HEK293 (cell line): Measurements from ENCODE around the gene PCDH9.

Experiments
- CTCF ChIA-PET: fragments of 350-600 bp; formaldehyde crosslinking; extraction: SDS; loops from one replicate; lab custom pipeline; 2021; ENCODE audit warnings: antibody characterized with exemption; lab: Yijun Ruan, JAX
- POLR2A ChIA-PET: fragments of 300-600 bp; formaldehyde crosslinking; extraction: SDS; loops from one replicate; lab custom pipeline; 2020; ENCODE audit warnings: antibody characterized with exemption, inconsistent platforms; lab: Yijun Ruan, JAX
- H3K27ac ChIP-seq: fragments of 200-500 bp; sonication (Bioruptor generic); 2 replicates; pipeline ENCODE4 v1.5.1; 2014; ENCODE audit warnings: low read depth, low read length, control low read depth, inconsistent platforms; ENCODE audit errors: extremely low read depth
- H3K36me3 ChIP-seq, 2 experiments: fragments of 200-500 bp in 1 of 2; sonication (Bioruptor generic) in 1 of 2; 1 replicate in 1 of 2; 2 replicates in 1 of 2; pipeline ENCODE4 v1.5.1; 2014 to 2017; ENCODE audit warnings: inconsistent platforms in 2 of 2, low read length in 2 of 2; ENCODE audit not compliant: control insufficient read depth in 2 of 2, insufficient read depth in 1 of 2
- H3K4me1 ChIP-seq: fragments of 200-500 bp; sonication (Bioruptor generic); 2 replicates; pipeline ENCODE4 v1.5.1; 2014; ENCODE audit warnings: mild to moderate bottlenecking, low read length, inconsistent platforms; ENCODE audit not compliant: control insufficient read depth, insufficient read depth
- H3K4me3 ChIP-seq: 2 replicates; pipeline ENCODE4 v1.5.1; 2011; ENCODE audit warnings: low read depth, mild to moderate bottlenecking, control low read depth, low read length, moderate library complexity
- H3K9me3 ChIP-seq: fragments of 200-500 bp; sonication (Bioruptor generic); 2 replicates; pipeline ENCODE4 v1.5.1; 2014; ENCODE audit warnings: low read depth, low read length, inconsistent platforms; ENCODE audit not compliant: control insufficient read depth, insufficient read depth
- BCL11A ChIP-seq: fragments of 450-650 bp; formaldehyde crosslinking; IDR thresholded peaks from 2 replicates; pipeline ENCODE4 v1.5.1; 2016; ENCODE audit warnings: low read depth, missing biosample characterization, missing genetic modification characterization
- GLI2 ChIP-seq: fragments of 450-650 bp; formaldehyde crosslinking; IDR thresholded peaks from 2 replicates; pipeline ENCODE4; 2017; ENCODE audit warnings: missing biosample characterization, missing genetic modification characterization, low read depth, borderline replicate concordance
- GLI4 ChIP-seq: fragments of 450-650 bp; formaldehyde crosslinking; IDR thresholded peaks from 2 replicates; pipeline ENCODE4 v1.5.1; 2016; ENCODE audit warnings: missing biosample characterization, missing genetic modification characterization
- KLF17 ChIP-seq: fragments of 450-650 bp; formaldehyde crosslinking; IDR thresholded peaks from 2 replicates; pipeline ENCODE4 v1.5.1; 2016; ENCODE audit warnings: missing biosample characterization, missing genetic modification characterization
- KLF9 ChIP-seq: fragments of 450-650 bp; formaldehyde crosslinking; IDR thresholded peaks from 2 replicates; pipeline ENCODE4 v1.5.1; 2016; ENCODE audit warnings: missing biosample characterization, missing genetic modification characterization, low read depth
- MEIS1 ChIP-seq: sonication (generic); formaldehyde crosslinking; IDR thresholded peaks from 2 replicates; pipeline ENCODE4 v1.8.1; 2022; ENCODE audit warnings: missing genetic modification reagents, mild to moderate bottlenecking, borderline replicate concordance
- MYNN ChIP-seq: fragments of 450-650 bp; formaldehyde crosslinking; IDR thresholded peaks from 2 replicates; pipeline ENCODE4 v1.5.1; 2016; ENCODE audit warnings: missing biosample characterization, missing genetic modification characterization, borderline replicate concordance
- PRDM1 ChIP-seq: fragments of 450-650 bp; formaldehyde crosslinking; IDR thresholded peaks from 2 replicates; pipeline ENCODE4; 2016; ENCODE audit warnings: missing biosample characterization, missing genetic modification characterization
- SCRT1 ChIP-seq: fragments of 450-650 bp; formaldehyde crosslinking; IDR thresholded peaks from 2 replicates; pipeline ENCODE4 v1.5.1; 2016; ENCODE audit warnings: missing biosample characterization, missing genetic modification characterization, borderline replicate concordance
- SP3 ChIP-seq: fragments of 450-650 bp; formaldehyde crosslinking; IDR thresholded peaks from 2 replicates; pipeline ENCODE4 v1.5.1; 2016; ENCODE audit warnings: missing biosample characterization, missing genetic modification characterization
- SP7 ChIP-seq: fragments of 450-650 bp; formaldehyde crosslinking; IDR thresholded peaks from 2 replicates; pipeline ENCODE4 v1.5.1; 2016; ENCODE audit warnings: missing biosample characterization, missing genetic modification characterization
- YY1 ChIP-seq: fragments of 450-650 bp; formaldehyde crosslinking; IDR thresholded peaks from 2 replicates; pipeline ENCODE4 v1.5.1; 2018; ENCODE audit warnings: missing biosample characterization, missing genetic modification characterization
- ZBTB21 ChIP-seq: fragments of 450-650 bp; formaldehyde crosslinking; IDR thresholded peaks from 2 replicates; pipeline ENCODE4 v1.5.1; 2017; ENCODE audit warnings: missing biosample characterization, missing genetic modification characterization
- ZBTB26 ChIP-seq: fragments of 450-650 bp; formaldehyde crosslinking; optimal IDR thresholded peaks from 2 replicates; pipeline ENCODE3; 2016; ENCODE audit warnings: missing biosample characterization, mild to moderate bottlenecking, missing genetic modification characterization
- ZBTB6 ChIP-seq: fragments of 450-650 bp; formaldehyde crosslinking; IDR thresholded peaks from 2 replicates; pipeline ENCODE4 v1.5.1; 2017; ENCODE audit warnings: missing biosample characterization, missing genetic modification characterization
- ZFP69B ChIP-seq: fragments of 450-650 bp; formaldehyde crosslinking; IDR thresholded peaks from 2 replicates; pipeline ENCODE4 v1.5.1; 2016; ENCODE audit warnings: missing biosample characterization, missing genetic modification characterization
- ZNF112 ChIP-seq: fragments of 450-650 bp; formaldehyde crosslinking; IDR thresholded peaks from 2 replicates; pipeline ENCODE4 v1.5.0; 2017; ENCODE audit warnings: missing biosample characterization, missing genetic modification characterization
- ZNF132 ChIP-seq: fragments of 450-650 bp; formaldehyde crosslinking; IDR thresholded peaks from 2 replicates; pipeline ENCODE4 v1.5.1; 2017; ENCODE audit warnings: missing biosample characterization, missing genetic modification characterization, borderline replicate concordance
- ZNF138 ChIP-seq: fragments of 450-650 bp; formaldehyde crosslinking; IDR thresholded peaks from 2 replicates; pipeline ENCODE4 v1.5.1; 2016; ENCODE audit warnings: missing biosample characterization, missing genetic modification characterization, borderline replicate concordance
- ZNF146 ChIP-seq: fragments of 450-650 bp; formaldehyde crosslinking; IDR thresholded peaks from 2 replicates; pipeline ENCODE4 v1.5.1; 2016; ENCODE audit warnings: missing biosample characterization, missing genetic modification characterization
- ZNF157 ChIP-seq: fragments of 450-650 bp; formaldehyde crosslinking; IDR thresholded peaks from 2 replicates; pipeline ENCODE4 v1.5.1; 2016; ENCODE audit warnings: missing biosample characterization, missing genetic modification characterization
- ZNF16 ChIP-seq: fragments of 450-650 bp; formaldehyde crosslinking; IDR thresholded peaks from 2 replicates; pipeline ENCODE4 v1.5.1; 2016; ENCODE audit warnings: low read depth, missing biosample characterization, missing genetic modification characterization
- ZNF175 ChIP-seq: fragments of 450-650 bp; formaldehyde crosslinking; IDR thresholded peaks from 2 replicates; pipeline ENCODE4 v1.5.1; 2016; ENCODE audit warnings: missing biosample characterization, missing genetic modification characterization
- ZNF19 ChIP-seq: fragments of 450-650 bp; formaldehyde crosslinking; IDR thresholded peaks from 2 replicates; pipeline ENCODE4; 2016; ENCODE audit warnings: missing biosample characterization, missing genetic modification characterization, low read depth
- ZNF26 ChIP-seq: fragments of 450-650 bp; formaldehyde crosslinking; IDR thresholded peaks from 2 replicates; pipeline ENCODE4 v1.5.1; 2016; ENCODE audit warnings: missing biosample characterization, missing genetic modification characterization
- ZNF274 ChIP-seq, 2 experiments: fragments of 200-500 bp in 1 of 2; fragments of 450-650 bp in 1 of 2; sonication (Bioruptor generic) in 1 of 2; formaldehyde crosslinking in 1 of 2; IDR thresholded peaks; 2 replicates each; pipeline versions ENCODE4 v1.5.1 to v1.6.1; 2014 to 2016; ENCODE audit warnings: borderline replicate concordance in 1 of 2, inconsistent platforms in 1 of 2, low read length in 1 of 2, missing biosample characterization in 1 of 2, missing genetic modification characterization in 1 of 2
- ZNF341 ChIP-seq: fragments of 450-650 bp; formaldehyde crosslinking; IDR thresholded peaks from 2 replicates; pipeline ENCODE4; 2016; ENCODE audit warnings: low read depth, missing biosample characterization, missing genetic modification characterization
- ZNF433 ChIP-seq: fragments of 450-650 bp; formaldehyde crosslinking; IDR thresholded peaks from 2 replicates; pipeline ENCODE4 v1.5.1; 2016; ENCODE audit warnings: missing biosample characterization, missing genetic modification characterization, low read depth
- ZNF48 ChIP-seq: fragments of 450-650 bp; formaldehyde crosslinking; IDR thresholded peaks from 2 replicates; pipeline ENCODE4 v1.5.1; 2016; ENCODE audit warnings: missing biosample characterization, missing genetic modification characterization
- ZNF560 ChIP-seq: fragments of 450-650 bp; formaldehyde crosslinking; IDR thresholded peaks from 2 replicates; pipeline ENCODE4 v1.5.1; 2017; ENCODE audit warnings: missing biosample characterization, missing genetic modification characterization, borderline replicate concordance
- ZSCAN30 ChIP-seq: fragments of 450-650 bp; IDR thresholded peaks from 2 replicates; pipeline ENCODE4 v1.5.1; 2018; ENCODE audit warnings: missing biosample characterization, mild to moderate bottlenecking, missing genetic modification characterization, moderate library complexity

PCDH9 gene

GRCh38 chr13:67161176-67161575 is 69.0 kb downstream of the PCDH9 start:
- H3K9me3 ChIP-seq: no peaks in the 10 kb centered on the region
- ChIA-PET POLR2A (no interaction called here), CTCF (interaction anchor here (0.9 kb wide), 1 partner anchor 44 kb away, joined by 3 read pairs; no protein-coding TSS in a partner anchor)
- H3K27ac ChIP-seq: no peak overlapping the region
- H3K4me1 ChIP-seq: no peaks in the 10 kb centered on the region
- no peak for TF ChIP-seq ZSCAN30 (tag by site-specific recombination)
- TF ChIP-seq SP3 (tag by site-specific recombination): no peak
- TF ChIP-seq ZFP69B (tag by site-specific recombination): no peak
- TF ChIP-seq ZNF132 (tag by site-specific recombination): no peak
- TF ChIP-seq BCL11A: no peak
- TF ChIP-seq ZNF341 (tag by site-specific recombination): no peak
- TF ChIP-seq GLI4 (tag by site-specific recombination): no peak
- no peak for TF ChIP-seq MEIS1 (CRISPR knock-in tag)
- no peak for TF ChIP-seq PRDM1 (tag by site-specific recombination)
- no peak for TF ChIP-seq ZNF138 (tag by site-specific recombination)
- no peak for TF ChIP-seq KLF17 (tag by site-specific recombination)
- TF ChIP-seq ZNF274 (IDR thresholded peaks at IDR 0.05; ENCODE audit: low read length): no peak
- TF ChIP-seq ZNF274 (tag by site-specific recombination; IDR thresholded peaks at IDR 0.05; ENCODE audit: borderline replicate concordance): no peak
- no peak for TF ChIP-seq ZNF175 (tag by site-specific recombination)
- TF ChIP-seq KLF9 (tag by site-specific recombination): no peak
- no peak for TF ChIP-seq ZNF16
- TF ChIP-seq GLI2 (tag by site-specific recombination): no peak
- TF ChIP-seq ZNF146: no peak
- no peak for TF ChIP-seq YY1 (tag by site-specific recombination)
- no peak overlapping the region for H3K4me3 ChIP-seq
- no peaks in the 10 kb centered on the region for H3K36me3 ChIP-seq

GRCh38 chr13:67158903-67159302 is 71.2 kb downstream of the PCDH9 start:
- Histone ChIP-seq H3K27ac (no peak overlapping the region), H3K9me3 (no peaks in the 10 kb centered on the region), H3K4me3 (no peak overlapping the region), H3K36me3 (no peaks in the 10 kb centered on the region), H3K4me1 (no peaks in the 10 kb centered on the region)
- CTCF ChIA-PET: no interaction called here
- POLR2A ChIA-PET: no interaction called here
- no peak for TF ChIP-seq ZBTB26 (tag by site-specific recombination)
- TF ChIP-seq ZNF560 (tag by site-specific recombination): no peak
- no peak for TF ChIP-seq ZNF48
- no peak for TF ChIP-seq BCL11A
- no peak for TF ChIP-seq ZNF433 (tag by site-specific recombination)

GRCh38 chr13:67156723-67157060 is 73.4 kb downstream of the PCDH9 start:
- Histone ChIP-seq H3K9me3 (no peaks in the 10 kb centered on the region), H3K36me3 (no peaks in the 10 kb centered on the region), H3K27ac (no peak overlapping the region), H3K4me1 (no peaks in the 10 kb centered on the region), H3K4me3 (no peak overlapping the region)
- ChIA-PET POLR2A (no interaction called here), CTCF (no interaction called here)
- no peak for TF ChIP-seq ZNF48
- TF ChIP-seq ZNF112 (tag by site-specific recombination): no peak
- TF ChIP-seq ZBTB21 (tag by site-specific recombination): no peak
- TF ChIP-seq ZBTB6 (tag by site-specific recombination): no peak
- TF ChIP-seq SCRT1 (tag by site-specific recombination): no peak
- TF ChIP-seq SP7 (tag by site-specific recombination): no peak
- TF ChIP-seq MYNN (tag by site-specific recombination): no peak
- no peak for TF ChIP-seq ZNF26
- no peak for TF ChIP-seq ZNF157
- TF ChIP-seq ZNF19 (tag by site-specific recombination): no peak
